MM.1S (cell line): ENCODE data around the gene TSPAN15.

Experiments
- DNase-seq: peaks from one replicate; pipeline ENCODE4 v3.0.0-alpha.2; 2015
- H2AFZ ChIP-seq: fragments of 300-600 bp; sonication (generic); 2 replicates; pipeline ENCODE4 v1.6.0; 2016; ENCODE audit warnings: antibody characterized with exemption, low read length
- H3F3A ChIP-seq: fragments of 300-600 bp; sonication (generic); 2 replicates; pipeline ENCODE4 v1.6.1; 2016; ENCODE audit warnings: mild to moderate bottlenecking, antibody characterized with exemption, low read length, moderate library complexity, mixed read lengths; ENCODE audit not compliant: insufficient read depth
- H3K27ac ChIP-seq: fragments of 300-600 bp; sonication (generic); 2 replicates; pipeline ENCODE4 v1.5.1; 2016; ENCODE audit warnings: mild to moderate bottlenecking, low read length
- H3K27me3 ChIP-seq: fragments of 300-600 bp; sonication (generic); replicated peaks from 2 replicates; pipeline ENCODE4 v1.6.0; 2016; ENCODE audit warnings: low read length; ENCODE audit not compliant: insufficient read depth
- H3K36me3 ChIP-seq: fragments of 300-600 bp; sonication (generic); replicated peaks from 2 replicates; pipeline ENCODE4 v1.6.1; 2016; ENCODE audit warnings: mild to moderate bottlenecking, low read length, mixed read lengths; ENCODE audit not compliant: insufficient read depth
- H3K4me1 ChIP-seq: fragments of 300-600 bp; sonication (generic); 2 replicates; pipeline ENCODE4 v1.6.1; 2016; ENCODE audit warnings: low read length, mixed read lengths
- H3K4me2 ChIP-seq: fragments of 300-600 bp; sonication (generic); 2 replicates; pipeline ENCODE4 v1.6.0; 2016; ENCODE audit warnings: low read depth, low read length
- H3K4me3 ChIP-seq: fragments of 300-600 bp; sonication (generic); 2 replicates; pipeline ENCODE4 v1.5.1; 2016; ENCODE audit warnings: low read length, mixed read lengths
- H3K79me2 ChIP-seq: fragments of 300-600 bp; sonication (generic); 2 replicates; pipeline ENCODE4 v1.6.1; 2016; ENCODE audit warnings: mixed run types, low read length, mixed read lengths
- H3K9ac ChIP-seq: fragments of 300-600 bp; sonication (generic); 2 replicates; pipeline ENCODE4 v1.6.1; 2016; ENCODE audit warnings: low read length, mixed read lengths
- H3K9me2 ChIP-seq: fragments of 300-600 bp; sonication (generic); replicated peaks from 2 replicates; pipeline ENCODE4 v1.6.1; 2016; ENCODE audit warnings: mild to moderate bottlenecking, low read length, mixed read lengths; ENCODE audit not compliant: insufficient read depth
- H3K9me3 ChIP-seq: fragments of 300-600 bp; sonication (generic); replicated peaks from 2 replicates; pipeline ENCODE4 v1.6.1; 2016; ENCODE audit warnings: mild to moderate bottlenecking, low read length, mixed read lengths; ENCODE audit not compliant: insufficient read depth
- H4K20me1 ChIP-seq: fragments of 300-600 bp; sonication (generic); 2 replicates; pipeline ENCODE4 v1.6.1; 2016; ENCODE audit warnings: mild to moderate bottlenecking, low read length, moderate library complexity, mixed read lengths; ENCODE audit not compliant: insufficient read depth
- EZH2 ChIP-seq: fragments of 300-600 bp; sonication (generic); optimal IDR thresholded peaks from 2 replicates; pipeline ENCODE3; 2017; ENCODE audit warnings: low read depth, mild to moderate bottlenecking, antibody characterized with exemption, low read length, mixed read lengths
- EZH2phosphoT487 ChIP-seq: fragments of 300-600 bp; sonication (generic); IDR thresholded peaks from 2 replicates; pipeline ENCODE4 v1.6.1; 2018; ENCODE audit warnings: antibody characterized with exemption, low read length
- TF ChIP-seq, protein P1 (sequence below): fragments of 300-600 bp; sonication (generic); IDR thresholded peaks from 2 replicates; pipeline ENCODE4 v1.5.1; 2016; ENCODE audit warnings: antibody characterized with exemption, low read length, mixed read lengths

Gene TSPAN15

GRCh38 chr10:69500864-69501468 is 49.7 kb downstream of the TSPAN15 start:
- Histone ChIP-seq H3K36me3 (no peaks in the 10 kb centered on the region), H3K4me3 (no peak overlapping the region), H3K27ac (no peak overlapping the region)

DNA sequence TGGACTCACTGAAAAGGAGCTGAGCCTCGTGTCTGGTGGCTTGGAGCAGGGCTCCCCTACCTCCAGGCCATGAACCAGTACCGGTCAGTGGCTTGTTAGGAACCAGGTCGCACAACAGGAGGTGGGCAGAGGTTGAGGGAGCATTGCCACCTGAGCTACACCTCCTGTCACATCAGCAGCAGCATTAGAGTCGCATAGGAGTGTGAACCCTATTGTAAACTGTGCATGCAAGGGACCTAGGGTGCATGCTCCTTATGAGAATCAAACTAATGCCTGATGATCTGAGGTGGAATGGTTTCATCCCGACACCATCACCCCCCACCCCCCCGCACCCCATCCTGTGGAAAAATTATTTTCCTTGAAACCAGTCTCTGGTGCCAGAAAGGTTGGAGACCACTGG is 50.4 kb downstream of the TSPAN15 start:
- Histone ChIP-seq H3K79me2 (no peaks in the 10 kb centered on the region), H3K9me2 (no peaks in the 10 kb centered on the region), H3F3A (no peaks in the 10 kb centered on the region), H2AFZ (no peak overlapping the region), H3K27ac (no peak overlapping the region), H3K27me3 (peaks cover 25% of the 10 kb centered on the region; the same call in 1 of the 2 replicates), H3K4me2 (no peak overlapping the region), H3K4me1 (no peaks in the 10 kb centered on the region), H4K20me1 (no peaks in the 10 kb centered on the region), H3K9ac (no peak overlapping the region), H3K4me3 (no peak overlapping the region), H3K9me3 (no peaks in the 10 kb centered on the region), H3K36me3 (no peaks in the 10 kb centered on the region)
- no peak for TF ChIP-seq EZH2phosphoT487
- TF ChIP-seq, protein P1, sequence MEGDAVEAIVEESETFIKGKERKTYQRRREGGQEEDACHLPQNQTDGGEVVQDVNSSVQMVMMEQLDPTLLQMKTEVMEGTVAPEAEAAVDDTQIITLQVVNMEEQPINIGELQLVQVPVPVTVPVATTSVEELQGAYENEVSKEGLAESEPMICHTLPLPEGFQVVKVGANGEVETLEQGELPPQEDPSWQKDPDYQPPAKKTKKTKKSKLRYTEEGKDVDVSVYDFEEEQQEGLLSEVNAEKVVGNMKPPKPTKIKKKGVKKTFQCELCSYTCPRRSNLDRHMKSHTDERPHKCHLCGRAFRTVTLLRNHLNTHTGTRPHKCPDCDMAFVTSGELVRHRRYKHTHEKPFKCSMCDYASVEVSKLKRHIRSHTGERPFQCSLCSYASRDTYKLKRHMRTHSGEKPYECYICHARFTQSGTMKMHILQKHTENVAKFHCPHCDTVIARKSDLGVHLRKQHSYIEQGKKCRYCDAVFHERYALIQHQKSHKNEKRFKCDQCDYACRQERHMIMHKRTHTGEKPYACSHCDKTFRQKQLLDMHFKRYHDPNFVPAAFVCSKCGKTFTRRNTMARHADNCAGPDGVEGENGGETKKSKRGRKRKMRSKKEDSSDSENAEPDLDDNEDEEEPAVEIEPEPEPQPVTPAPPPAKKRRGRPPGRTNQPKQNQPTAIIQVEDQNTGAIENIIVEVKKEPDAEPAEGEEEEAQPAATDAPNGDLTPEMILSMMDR, result no peak
- DNase-seq, result no peak

More at GRCh38 chr10:69500864-69501468, 49.7 kb downstream of the TSPAN15 start:
- Histone ChIP-seq H3K27me3 (peaks cover 21% of the 10 kb centered on the region; the same call in 1 of the 2 replicates), H3K4me2 (no peak overlapping the region), H3K9ac (no peak overlapping the region), H2AFZ (no peak overlapping the region), H3K79me2 (no peaks in the 10 kb centered on the region), H3K4me1 (no peaks in the 10 kb centered on the region), H4K20me1 (no peaks in the 10 kb centered on the region), H3F3A (no peaks in the 10 kb centered on the region), H3K9me3 (no peaks in the 10 kb centered on the region), H3K9me2 (no peaks in the 10 kb centered on the region)
- TF ChIP-seq EZH2, result no peak
- TF ChIP-seq EZH2phosphoT487, result no peak
- TF ChIP-seq, protein P1, result no peak
- DNase-seq, result no peak

- Histone ChIP-seq H4K20me1 (no peaks in the 10 kb centered on the region), H3F3A (no peaks in the 10 kb centered on the region), H3K79me2 (no peaks in the 10 kb centered on the region), H3K9ac (no peak overlapping the region), H3K9me2 (no peaks in the 10 kb centered on the region), H2AFZ (no peak overlapping the region), H3K4me3 (no peak overlapping the region), H3K4me2 (no peak overlapping the region), H3K9me3 (no peaks in the 10 kb centered on the region), H3K4me1 (no peaks in the 10 kb centered on the region), H3K27me3 (peaks cover 25% of the 10 kb centered on the region), H3K27ac (no peak overlapping the region), H3K36me3 (no peaks in the 10 kb centered on the region)
- TF ChIP-seq, protein P1, result no peak
- TF ChIP-seq EZH2, result no peak
- DNase-seq, result no peak
Measured at GRCh38 chr10:69502589-69502988, 51.3 kb downstream of the TSPAN15 start.
